ENCODE results near the gene LIPE.

LIPE gene

GRCh38 chr19:42389899-42390298 is 37.3 kb downstream of the LIPE start, which contains the start of gene CNFN:
TSS of gene CNFN (minus strand) at chr19:42390297. CDS start at chr19:42389037, 1,260 bp downstream.
- Histone ChIP-seq H3K4me3 (ENCODE audit: low read depth in 1 of 5, low read length in 5 of 5) (no peak within 1 kb of the TSS), H3K27ac (ENCODE audit: low read depth, low read length) (no peak within 1 kb of the TSS), H3K9ac (ENCODE audit: low read length in 5 of 5) (no peak within 1 kb of the TSS), H3K36me3 (ENCODE audit: control insufficient read depth in 5 of 5, insufficient read depth in 5 of 5, low read length in 5 of 5) (no peaks in the 10 kb centered on the region), H3K9me3 (ENCODE audit: control insufficient read depth in 5 of 5, low read length in 5 of 5) (no peaks in the 10 kb centered on the region), H3K4me1 (ENCODE audit: control insufficient read depth in 5 of 5, insufficient read depth in 5 of 5, low read length in 5 of 5) (peaks cover 2 to 9% (median 8%) of the 10 kb centered on the region in 5 donors), H3K27me3 (ENCODE audit: control insufficient read depth in 5 of 5, insufficient read depth in 4 of 5, low read length in 5 of 5) (peaks cover 9 to 16% (median 14%) of the 10 kb centered on the region in 5 donors)

- peaks cover 2 to 9% (median 8%) of the 10 kb centered on the region in 5 donors for H3K4me1 ChIP-seq (ENCODE audit: control insufficient read depth in 5 of 5, insufficient read depth in 5 of 5, low read length in 5 of 5)
- no peak overlapping the region for H3K27ac ChIP-seq (ENCODE audit: low read depth, low read length)
- H3K27me3 ChIP-seq (ENCODE audit: control insufficient read depth in 5 of 5, insufficient read depth in 4 of 5, low read length in 5 of 5): peaks cover 9 to 16% (median 14%) of the 10 kb centered on the region in 5 donors
- H3K9ac ChIP-seq (ENCODE audit: low read length in 5 of 5): no peak overlapping the region
- no peak overlapping the region for H3K4me3 ChIP-seq (ENCODE audit: low read depth in 1 of 5, low read length in 5 of 5)
- no peaks in the 10 kb centered on the region for H3K9me3 ChIP-seq (ENCODE audit: control insufficient read depth in 5 of 5, low read length in 5 of 5)
- no peaks in the 10 kb centered on the region for H3K36me3 ChIP-seq (ENCODE audit: control insufficient read depth in 5 of 5, insufficient read depth in 5 of 5, low read length in 5 of 5)
These were observed 38.2 kb downstream of the LIPE start for GRCh38 chr19:42388851-42389489.

- Histone ChIP-seq H3K27me3 (ENCODE audit: control insufficient read depth in 5 of 5, insufficient read depth in 4 of 5, low read length in 5 of 5) (peaks cover 9 to 19% (median 14%) of the 10 kb centered on the region in 5 donors), H3K4me1 (ENCODE audit: control insufficient read depth in 5 of 5, insufficient read depth in 5 of 5, low read length in 5 of 5) (peaks cover 2 to 9% (median 8%) of the 10 kb centered on the region in 5 donors), H3K4me3 (ENCODE audit: low read depth in 1 of 5, low read length in 5 of 5) (peak overlapping the region in 4 of 5 donors; percentile 42 to 68 (median 60)), H3K27ac (ENCODE audit: low read depth, low read length) (no peak overlapping the region), H3K36me3 (ENCODE audit: control insufficient read depth in 5 of 5, insufficient read depth in 5 of 5, low read length in 5 of 5) (no peaks in the 10 kb centered on the region), H3K9me3 (ENCODE audit: control insufficient read depth in 5 of 5, low read length in 5 of 5) (no peaks in the 10 kb centered on the region), H3K9ac (ENCODE audit: low read length in 5 of 5) (peak overlapping the region in 2 of 5 donors; percentile 59 to 64)
These were observed 40.0 kb downstream of the LIPE start for GRCh38 chr19:42386974-42387707.

- Histone ChIP-seq H3K9ac (ENCODE audit: low read length in 5 of 5) (no peak overlapping the region), H3K4me3 (ENCODE audit: low read depth in 1 of 5, low read length in 5 of 5) (no peak overlapping the region), H3K36me3 (ENCODE audit: control insufficient read depth in 5 of 5, insufficient read depth in 5 of 5, low read length in 5 of 5) (peaks cover 0 to 17% (median 7%) of the 10 kb centered on the region in 5 donors), H3K9me3 (ENCODE audit: control insufficient read depth in 5 of 5, low read length in 5 of 5) (no peaks in the 10 kb centered on the region), H3K4me1 (ENCODE audit: control insufficient read depth in 5 of 5, insufficient read depth in 5 of 5, low read length in 5 of 5) (peaks cover 0 to 9% (median 6%) of the 10 kb centered on the region in 5 donors), H3K27ac (ENCODE audit: low read depth, low read length) (no peak overlapping the region), H3K27me3 (ENCODE audit: control insufficient read depth in 5 of 5, insufficient read depth in 4 of 5, low read length in 5 of 5) (peaks cover 0 to 10% (median 3%) of the 10 kb centered on the region in 5 donors)
These were observed 47.0 kb downstream of the LIPE start for GRCh38 chr19:42380155-42380554.

GRCh38 chr19:42378225-42379215 is 48.7 kb downstream of the LIPE start:
- Histone ChIP-seq H3K9ac (ENCODE audit: low read length in 5 of 5) (no peak overlapping the region), H3K36me3 (ENCODE audit: control insufficient read depth in 5 of 5, insufficient read depth in 5 of 5, low read length in 5 of 5) (peaks cover 0 to 26% (median 19%) of the 10 kb centered on the region in 5 donors), H3K27ac (ENCODE audit: low read depth, low read length) (no peak overlapping the region), H3K4me1 (ENCODE audit: control insufficient read depth in 5 of 5, insufficient read depth in 5 of 5, low read length in 5 of 5) (peaks cover 0 to 9% (median 6%) of the 10 kb centered on the region in 5 donors), H3K4me3 (ENCODE audit: low read depth in 1 of 5, low read length in 5 of 5) (no peak overlapping the region), H3K9me3 (ENCODE audit: control insufficient read depth in 5 of 5, low read length in 5 of 5) (no peaks in the 10 kb centered on the region), H3K27me3 (ENCODE audit: control insufficient read depth in 5 of 5, insufficient read depth in 4 of 5, low read length in 5 of 5) (peaks cover 0 to 10% (median 3%) of the 10 kb centered on the region in 5 donors)

GRCh38 chr19:42376177-42376555 is 51.0 kb downstream of the LIPE start:
- Histone ChIP-seq H3K4me3 (ENCODE audit: low read depth in 1 of 5, low read length in 5 of 5) (no peak overlapping the region), H3K36me3 (ENCODE audit: control insufficient read depth in 5 of 5, insufficient read depth in 5 of 5, low read length in 5 of 5) (peaks cover 0 to 29% (median 26%) of the 10 kb centered on the region in 5 donors), H3K4me1 (ENCODE audit: control insufficient read depth in 5 of 5, insufficient read depth in 5 of 5, low read length in 5 of 5) (peaks cover 0 to 9% (median 6%) of the 10 kb centered on the region in 5 donors), H3K27me3 (ENCODE audit: control insufficient read depth in 5 of 5, insufficient read depth in 4 of 5, low read length in 5 of 5) (peaks cover 0 to 4% (median 3%) of the 10 kb centered on the region in 5 donors), H3K9ac (ENCODE audit: low read length in 5 of 5) (no peak overlapping the region), H3K27ac (ENCODE audit: low read depth, low read length) (no peak overlapping the region), H3K9me3 (ENCODE audit: control insufficient read depth in 5 of 5, low read length in 5 of 5) (no peaks in the 10 kb centered on the region)

GRCh38 chr19:42375415-42376176 is 51.6 kb downstream of the LIPE start:
- Histone ChIP-seq H3K9me3 (ENCODE audit: control insufficient read depth in 5 of 5, low read length in 5 of 5) (no peaks in the 10 kb centered on the region), H3K4me3 (ENCODE audit: low read depth in 1 of 5, low read length in 5 of 5) (no peak overlapping the region), H3K27ac (ENCODE audit: low read depth, low read length) (no peak overlapping the region), H3K9ac (ENCODE audit: low read length in 5 of 5) (no peak overlapping the region), H3K4me1 (ENCODE audit: control insufficient read depth in 5 of 5, insufficient read depth in 5 of 5, low read length in 5 of 5) (peaks cover 0 to 9% (median 6%) of the 10 kb centered on the region in 5 donors), H3K36me3 (ENCODE audit: control insufficient read depth in 5 of 5, insufficient read depth in 5 of 5, low read length in 5 of 5) (peaks cover 0 to 32% (median 29%) of the 10 kb centered on the region in 5 donors), H3K27me3 (ENCODE audit: control insufficient read depth in 5 of 5, insufficient read depth in 4 of 5, low read length in 5 of 5) (peaks cover 0 to 2% (median under 1%) of the 10 kb centered on the region in 5 donors)

GRCh38 chr19:42374826-42375376 is 52.3 kb downstream of the LIPE start:
- Histone ChIP-seq H3K9ac (ENCODE audit: low read length in 5 of 5) (no peak overlapping the region), H3K27ac (ENCODE audit: low read depth, low read length) (no peak overlapping the region), H3K9me3 (ENCODE audit: control insufficient read depth in 5 of 5, low read length in 5 of 5) (no peaks in the 10 kb centered on the region), H3K36me3 (ENCODE audit: control insufficient read depth in 5 of 5, insufficient read depth in 5 of 5, low read length in 5 of 5) (peaks cover 0 to 32% (median 29%) of the 10 kb centered on the region in 5 donors), H3K4me3 (ENCODE audit: low read depth in 1 of 5, low read length in 5 of 5) (no peak overlapping the region), H3K4me1 (ENCODE audit: control insufficient read depth in 5 of 5, insufficient read depth in 5 of 5, low read length in 5 of 5) (peaks cover 0 to 12% (median 6%) of the 10 kb centered on the region in 5 donors), H3K27me3 (ENCODE audit: control insufficient read depth in 5 of 5, insufficient read depth in 4 of 5, low read length in 5 of 5) (no peaks in the 10 kb centered on the region)

All from subcutaneous abdominal adipose tissue (tissue), 5 donors.